Measurements from ENCODE around the gene SSUH2.
"Not testable (repeated sequence)": the region's sequence is repeated elsewhere in the genome, so short reads cannot be mapped to it uniquely, and the experiment has no call there.

SSUH2 gene

GRCh38 chr3:8659242-8659641, 14.6 kb upstream of the SSUH2 start:
- Histone ChIP-seq H3K4me3 (replicated peaks; ENCODE audit: low read depth, low read length) (no peak overlapping the region), H3K27me3 (replicated peaks; ENCODE audit: control insufficient read depth, insufficient read depth, low read length) (no peaks in the 10 kb centered on the region), H3K36me3 (ENCODE audit: control insufficient read depth, insufficient read depth, low read length) (no peaks in the 10 kb centered on the region)
- DNase-seq (ENCODE audit: extremely low read depth, insufficient read length): no peak
- TF ChIP-seq CTCF (IDR thresholded peaks at IDR 0.05; ENCODE audit: insufficient read depth, low read length, poor library complexity, severe bottlenecking): no peak

- Histone ChIP-seq H3K27me3 (replicated peaks; ENCODE audit: control insufficient read depth, insufficient read depth, low read length) (no peaks in the 10 kb centered on the region), H3K4me3 (replicated peaks; ENCODE audit: low read depth, low read length) (no peak overlapping the region), H3K36me3 (ENCODE audit: control insufficient read depth, insufficient read depth, low read length) (no peaks in the 10 kb centered on the region)
- DNase-seq (ENCODE audit: extremely low read depth, insufficient read length): peak; percentile 79
- no peak for TF ChIP-seq CTCF (IDR thresholded peaks at IDR 0.05; ENCODE audit: insufficient read depth, low read length, poor library complexity, severe bottlenecking)
Observed at GRCh38 chr3:8658306-8659212, 14.0 kb upstream of the SSUH2 start.

- H3K27me3 ChIP-seq (replicated peaks; ENCODE audit: control insufficient read depth, insufficient read depth, low read length): no peaks in the 10 kb centered on the region
- no peak overlapping the region for H3K4me3 ChIP-seq (replicated peaks; ENCODE audit: low read depth, low read length)
Observed at GRCh38 chr3:8657804-8658305, 13.3 kb upstream of the SSUH2 start.

GRCh38 chr3:8656240-8656639, 11.6 kb upstream of the SSUH2 start:
- H3K36me3 ChIP-seq (ENCODE audit: control insufficient read depth, insufficient read depth, low read length): no peaks in the 10 kb centered on the region
- H3K4me3 ChIP-seq (replicated peaks; ENCODE audit: low read depth, low read length): no peak overlapping the region
- H3K27me3 ChIP-seq (replicated peaks; ENCODE audit: control insufficient read depth, insufficient read depth, low read length): no peaks in the 10 kb centered on the region; the same call in 1 of the 2 replicates
- no peak for DNase-seq (ENCODE audit: extremely low read depth, insufficient read length)
- TF ChIP-seq CTCF (IDR thresholded peaks at IDR 0.05; ENCODE audit: insufficient read depth, low read length, poor library complexity, severe bottlenecking): no peak

More at GRCh38 chr3:8657804-8658305, 13.3 kb upstream of the SSUH2 start:
- TF ChIP-seq CTCF (IDR thresholded peaks at IDR 0.05; ENCODE audit: insufficient read depth, low read length, poor library complexity, severe bottlenecking): no peak
- H3K36me3 ChIP-seq (ENCODE audit: control insufficient read depth, insufficient read depth, low read length): no peaks in the 10 kb centered on the region
- DNase-seq (ENCODE audit: extremely low read depth, insufficient read length): no peak

- no peak for DNase-seq (ENCODE audit: extremely low read depth, insufficient read length)
- TF ChIP-seq CTCF (IDR thresholded peaks at IDR 0.05; ENCODE audit: insufficient read depth, low read length, poor library complexity, severe bottlenecking): no peak
- no peaks in the 10 kb centered on the region for H3K36me3 ChIP-seq (ENCODE audit: control insufficient read depth, insufficient read depth, low read length)
- H3K27me3 ChIP-seq (replicated peaks; ENCODE audit: control insufficient read depth, insufficient read depth, low read length): no peaks in the 10 kb centered on the region; the same call in 1 of the 2 replicates
- no peak overlapping the region for H3K4me3 ChIP-seq (replicated peaks; ENCODE audit: low read depth, low read length)
Observed at GRCh38 chr3:8655387-8655835, 10.8 kb upstream of the SSUH2 start.

GRCh38 chr3:8654572-8655329, 10.2 kb upstream of the SSUH2 start:
- not testable (repeated sequence) for H3K4me3 ChIP-seq (replicated peaks; ENCODE audit: low read depth, low read length); H3K27me3 ChIP-seq (replicated peaks; ENCODE audit: control insufficient read depth, insufficient read depth, low read length); H3K36me3 ChIP-seq (ENCODE audit: control insufficient read depth, insufficient read depth, low read length); DNase-seq (ENCODE audit: extremely low read depth, insufficient read length)
